H1 (cell line): ENCODE data around the gene SLC6A12. TPM values are rescaled to one million over a fixed set of nuclear protein-coding genes. Genes with fewer than 3 reads are reported as not detected.

ENCODE experiments used
- ATF3 ChIP-seq: IDR thresholded peaks from 2 replicates; pipeline ENCODE4 v1.6.1; 2011; ENCODE audit warnings: low read depth, mild to moderate bottlenecking, low read length; ENCODE audit not compliant: insufficient read depth
- BACH1 ChIP-seq: IDR thresholded peaks from 2 replicates; pipeline ENCODE4 v1.6.1; 2012; ENCODE audit warnings: low read length, improper control_type of control experiment
- CBX8 ChIP-seq: fragments of 300-800, 300-1000 bp; sonication (generic); IDR thresholded peaks from 2 replicates; pipeline ENCODE4 v1.7.1; 2016; ENCODE audit warnings: low read depth, low read length, borderline replicate concordance
- CEBPB ChIP-seq: IDR thresholded peaks from 2 replicates; pipeline ENCODE4 v1.6.1; 2012; ENCODE audit warnings: low read depth, low read length
- CHD2 ChIP-seq: IDR thresholded peaks from 2 replicates; pipeline ENCODE4 v1.6.1; 2012; ENCODE audit warnings: low read length, improper control_type of control experiment
- CTBP2 ChIP-seq: IDR thresholded peaks from 2 replicates; pipeline ENCODE4 v1.7.0; 2011; ENCODE audit warnings: borderline replicate concordance, mild to moderate bottlenecking, moderate library complexity, mixed read lengths, low read length; ENCODE audit not compliant: insufficient read depth, insufficient read length
- CTCF ChIP-seq, 3 experiments: IDR thresholded peaks; 1 replicate in 2 of 3; 2 replicates in 1 of 3; pipeline versions ENCODE4 v1.5.1 to v1.6.1; 2011; ENCODE audit warnings: low read length in 3 of 3, mild to moderate bottlenecking in 3 of 3, inconsistent platforms in 2 of 3, low read depth in 1 of 3, moderate library complexity in 1 of 3; ENCODE audit not compliant: insufficient read depth in 1 of 3; ENCODE audit errors: control extremely low read depth in 1 of 3
- E2F6 ChIP-seq: IDR thresholded peaks from 2 replicates; pipeline ENCODE4 v1.6.1; 2012; ENCODE audit warnings: inconsistent platforms
- GABPA ChIP-seq: IDR thresholded peaks from 2 replicates; pipeline ENCODE4 v1.6.1; 2011; ENCODE audit warnings: mild to moderate bottlenecking, low read length, moderate library complexity, borderline replicate concordance; ENCODE audit not compliant: insufficient read depth
- HDAC6 ChIP-seq: IDR thresholded peaks from one replicate; pipeline ENCODE4 v1.7.1; 2012; ENCODE audit warnings: low read depth, mild to moderate bottlenecking, inconsistent platforms, low read length, moderate library complexity
- KDM1A ChIP-seq: fragments of 200-600, 300-600 bp; sonication (generic); IDR thresholded peaks from 2 replicates; pipeline ENCODE4 v1.7.1; 2016; ENCODE audit warnings: mild to moderate bottlenecking, low read length, borderline replicate concordance
- KDM4A ChIP-seq: IDR thresholded peaks from one replicate; pipeline ENCODE4 v1.7.1; 2012; ENCODE audit warnings: low read depth, mild to moderate bottlenecking, moderate library complexity, low read length, inconsistent platforms; ENCODE audit not compliant: severe bottlenecking
- PHF8 ChIP-seq: fragments of 200-600 bp; sonication (generic); conservative IDR thresholded peaks from 2 replicates; pipeline ENCODE4 v1.7.1; 2012; ENCODE audit warnings: low read depth, mild to moderate bottlenecking, inconsistent platforms, low read length, moderate library complexity
- POLR2A ChIP-seq, 2 experiments: IDR thresholded peaks; 1 replicate in 1 of 2; 2 replicates in 1 of 2; pipeline ENCODE4 v1.6.1; 2011; ENCODE audit warnings: low read depth in 2 of 2, low read length in 2 of 2, mild to moderate bottlenecking in 2 of 2; ENCODE audit errors: control extremely low read depth in 1 of 2
- RFX5 ChIP-seq: IDR thresholded peaks from 2 replicates; pipeline ENCODE4 v1.6.1; 2011; ENCODE audit warnings: low read depth, low read length, improper control_type of control experiment, borderline replicate concordance
- SAP30 ChIP-seq: fragments of 300-600 bp; sonication (generic); IDR thresholded peaks from 2 replicates; pipeline ENCODE4 v1.7.1; 2012; ENCODE audit warnings: low read length, moderate library complexity, mild to moderate bottlenecking, inconsistent platforms; ENCODE audit not compliant: insufficient read depth, insufficient replicate concordance
- SP2 ChIP-seq: IDR thresholded peaks from 2 replicates; pipeline ENCODE4 v1.6.1; 2012; ENCODE audit warnings: mild to moderate bottlenecking, low read length, inconsistent platforms
- SP4 ChIP-seq: IDR thresholded peaks from 2 replicates; pipeline ENCODE4 v1.6.1; 2012; ENCODE audit warnings: low read length, inconsistent platforms
- TBP ChIP-seq: IDR thresholded peaks from 2 replicates; pipeline ENCODE4 v1.6.1; 2011; ENCODE audit warnings: low read depth, low read length, improper control_type of control experiment
- USF2 ChIP-seq: IDR thresholded peaks from 2 replicates; pipeline ENCODE4 v1.6.1; 2011; ENCODE audit warnings: low read length, improper control_type of control experiment
- ZNF274 ChIP-seq: IDR thresholded peaks from 2 replicates; pipeline ENCODE4 v1.7.0; 2012; ENCODE audit warnings: low read length, borderline replicate concordance; ENCODE audit errors: extremely low read depth
- polyA plus RNA-seq, 7 experiments: library from polyadenylated mRNA; depleted of rRNA in 3 of 7; stranded (reverse) in 5 of 7; unstranded in 2 of 7; fragments of >200 nt in 5 of 7; fragments of 200-250 nt in 2 of 7; gene quantifications; 1 replicate in 5 of 7; 2 replicates in 1 of 7; 4 replicates in 1 of 7; pipeline versions ENCODE4 v1.2.1 to v1.2.3, GENCODE V29; 2011 to 2013; ENCODE audit warnings: missing spikeins in 2 of 7, mixed read lengths in 2 of 7
- total RNA-seq: library from RNA; stranded (reverse); fragmentation: NEBNext Ultra II Directional; extraction: Animal tissue kit (Norgen Biotek cat#: 25700); gene quantifications from 2 replicates; pipeline ENCODE4 v1.2.1, GENCODE V29; 2021

Gene SLC6A12
- total and polyA plus RNA-seq, 2 of the 8 experiments (the other 6 are each of a cell fraction or from before 2014, with no cell fraction given): 0.70 to 1.1 TPM

- TF ChIP-seq SP2 (no peak), TBP (no peak), CHD2 (no peak), CBX8 (no peak), SP4 (no peak), KDM4A (peak; percentile 58), RFX5 (no peak), USF2 (no peak), ATF3 (0 out of 2 replicates have a peak, but pooled peaks have one; percentile 20), CEBPB (no peak), POLR2A (IDR thresholded peaks at IDR 0.05; ENCODE audit: control extremely low read depth in 1 of 2, low read depth in 2 of 2, low read length in 2 of 2) (no peak), PHF8 (no peak), CTBP2 (peak; percentile 51), HDAC6 (no peak), KDM1A (no peak), SAP30 (no peak), BACH1 (0 out of 2 replicates have a peak, but pooled peaks have one; percentile 14), ZNF274 (no peak), E2F6 (peak; percentile 13; the same call in 1 of the 2 replicates), GABPA (no peak), CTCF (IDR thresholded peaks at IDR 0.05; ENCODE audit: control extremely low read depth in 1 of 3, insufficient read depth in 1 of 3, low read depth in 1 of 3, low read length in 3 of 3) (peak in 2 of 3 experiments; percentile 99; a peak in 3 of 4 replicates)
Observed at GRCh38 chr12:219891-220352, 6.0 kb upstream of the SLC6A12 start (continued).
